Pancreas (tissue), 10 donors: ENCODE results near the gene MX2. TPM values are rescaled to one million over a fixed set of nuclear protein-coding genes. Genes with fewer than 3 reads are reported as not detected.

Experiments used
- ATAC-seq, 4 donors: fragments of 200-7000 bp; cut with Tn5 transposase; one replicate each; pipeline versions ENCODE4 v1.8.0 to v1.9.1; 2020; ENCODE audit warnings: mild to moderate bottlenecking in 4 of 4, moderate library complexity in 4 of 4
- DNase-seq, 6 donors: peaks; one replicate each; pipeline ENCODE4 v3.0.0-alpha.2; 2020
- FAIRE-seq: peaks from 2 replicates; lab custom pipeline; 2012; peaks lifted over from hg19 to GRCh38; lab: Jason Lieb, UNC
- H3K27ac ChIP-seq, 4 donors: fragments of 200-600 bp; sonication (generic); 1 replicate in 3 of 4; 2 replicates in 1 of 4; pipeline versions ENCODE4 v1.5.0 to v1.8.0; 2020
- H3K27me3 ChIP-seq, 4 donors: fragments of 200-600 bp; one replicate each; pipeline ENCODE4 v1.8.0; 2021
- H3K36me3 ChIP-seq, 3 donors: fragments of 200-600 bp; sonication (generic) in 1 of 3; one replicate each; pipeline versions ENCODE4 v1.5.0 to v1.8.0; 2020 to 2021
- H3K4me1 ChIP-seq, 3 donors: fragments of 200-600 bp; one replicate each; pipeline ENCODE4 v1.8.0; 2021
- H3K4me3 ChIP-seq, 4 donors: fragments of 200-600 bp; sonication (generic) in 2 of 4; one replicate each; pipeline versions ENCODE4 v1.5.0 to v1.8.0; 2020 to 2021
- H3K9me3 ChIP-seq, 4 donors: fragments of 200-600 bp; one replicate each; pipeline ENCODE4 v1.8.0; 2021
- WGBS, 2 donors: extraction: QIAGEN DNeasy Blood & Tissue Kit; methylation state at CpG; one replicate each; pipeline ENCODE4 v1.1.7; 2013; 5-methylcytosine and 5-hydroxymethylcytosine counted together
- intact Hi-C, 3 donors: fragments of 100-400 bp; cut with DNase I; formaldehyde crosslinking; loops; one replicate each; pipeline versions ENCODE4 v1.11.1 to v1.14.2; 2022
- polyA plus RNA-seq, 2 donors: library from polyadenylated mRNA; stranded (reverse); fragments of 200-250 nt; gene quantifications; one replicate each; pipeline ENCODE4 v1.2.3, GENCODE V29; 2013
- total RNA-seq, 6 donors: library from RNA; stranded (reverse); fragmentation: NEBNext Ultra II Directional in 4 of 6; extraction: Animal tissue kit (Norgen Biotek cat#: 25700) in 4 of 6; gene quantifications; one replicate each; pipeline versions ENCODE4 v1.2.1 to v1.2.4, GENCODE V29; 2021 to 2023
- TF ChIP-seq, protein P1 (sequence below), 4 donors: fragments of 200-600 bp; sonication (generic) in 3 of 4; IDR thresholded peaks; one replicate each; pipeline versions ENCODE4 v1.5.0 to v1.8.0; 2021; ENCODE audit warnings: antibody characterized with exemption in 4 of 4
- donor health status: healthy with polysubstance abuse.
- donor health status: DM: no; HTN: no; CAD: no; lungs with moderate emphysema.
- donor health status: DM: no; HTN: no; CAD: no.
- donor health status: control.
- donor health status: control.
- donor health status: Bipolar disorder and iron deficiency.
- donor health status: DM: yes; HTN: yes; CAD: no.
- donor health status: DM: no; HTN: no; CAD: no.
- donor health status: DM: no; HTN: no; CAD: no.
- donor health status: DM: yes; HTN: yes; CAD: no.

MX2 gene
- total and polyA plus RNA-seq, 8 donors: 2.0 to 5.4 (median 4.1) TPM

DNA sequence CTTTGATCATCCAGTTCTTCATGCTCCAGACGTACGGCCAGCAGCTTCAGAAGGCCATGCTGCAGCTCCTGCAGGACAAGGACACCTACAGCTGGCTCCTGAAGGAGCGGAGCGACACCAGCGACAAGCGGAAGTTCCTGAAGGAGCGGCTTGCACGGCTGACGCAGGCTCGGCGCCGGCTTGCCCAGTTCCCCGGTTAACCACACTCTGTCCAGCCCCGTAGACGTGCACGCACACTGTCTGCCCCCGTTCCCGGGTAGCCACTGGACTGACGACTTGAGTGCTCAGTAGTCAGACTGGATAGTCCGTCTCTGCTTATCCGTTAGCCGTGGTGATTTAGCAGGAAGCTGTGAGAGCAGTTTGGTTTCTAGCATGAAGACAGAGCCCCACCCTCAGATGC lies 96.7 kb downstream of the MX2 start:
- Histone ChIP-seq H3K27ac (no peak overlapping the region), H3K36me3 (no peaks in the 10 kb centered on the region), H3K27me3 (no peaks in the 10 kb centered on the region), H3K4me3 (no peak overlapping the region), H3K9me3 (no peaks in the 10 kb centered on the region), H3K4me1 (no peaks in the 10 kb centered on the region)
- FAIRE-seq: no peak
- ATAC-seq: no peak
- TF ChIP-seq, protein P1, sequence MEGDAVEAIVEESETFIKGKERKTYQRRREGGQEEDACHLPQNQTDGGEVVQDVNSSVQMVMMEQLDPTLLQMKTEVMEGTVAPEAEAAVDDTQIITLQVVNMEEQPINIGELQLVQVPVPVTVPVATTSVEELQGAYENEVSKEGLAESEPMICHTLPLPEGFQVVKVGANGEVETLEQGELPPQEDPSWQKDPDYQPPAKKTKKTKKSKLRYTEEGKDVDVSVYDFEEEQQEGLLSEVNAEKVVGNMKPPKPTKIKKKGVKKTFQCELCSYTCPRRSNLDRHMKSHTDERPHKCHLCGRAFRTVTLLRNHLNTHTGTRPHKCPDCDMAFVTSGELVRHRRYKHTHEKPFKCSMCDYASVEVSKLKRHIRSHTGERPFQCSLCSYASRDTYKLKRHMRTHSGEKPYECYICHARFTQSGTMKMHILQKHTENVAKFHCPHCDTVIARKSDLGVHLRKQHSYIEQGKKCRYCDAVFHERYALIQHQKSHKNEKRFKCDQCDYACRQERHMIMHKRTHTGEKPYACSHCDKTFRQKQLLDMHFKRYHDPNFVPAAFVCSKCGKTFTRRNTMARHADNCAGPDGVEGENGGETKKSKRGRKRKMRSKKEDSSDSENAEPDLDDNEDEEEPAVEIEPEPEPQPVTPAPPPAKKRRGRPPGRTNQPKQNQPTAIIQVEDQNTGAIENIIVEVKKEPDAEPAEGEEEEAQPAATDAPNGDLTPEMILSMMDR (IDR thresholded peaks at IDR 0.05): no peak
- no peak for DNase-seq
- WGBS, 2 donors: 91 to 94% methylated on average over 22 of the region's 22 CpGs
- intact Hi-C loops: loop anchor here in 1 of 3 donors (10.0 kb wide), 1 partner anchor 94 kb away; the partner anchor contains the start of gene MX2

Other genes starting within 250 kb of the MX2 start
- 10 to 100 TPM; 20.6 to 85.6 (median 52.2) TPM for gene BACE2, start 193.9 kb upstream of the MX2 start, total RNA-seq
- gene BACE2, start 193.9 kb upstream of the MX2 start, polyA plus RNA-seq: 10 to 100 TPM; 14.4 to 17.3 TPM
- 100 to 1,000 TPM in 4 of 6 donors, 10 to 100 TPM in 2; 80.5 to 142 (median 112) TPM for gene FAM3B, start 45.2 kb upstream of the MX2 start, total RNA-seq
- 100 to 1,000 TPM in 1 of 2 donors, 10 to 100 TPM in 1; 71.9 to 107 TPM for gene FAM3B, start 45.2 kb upstream of the MX2 start, polyA plus RNA-seq
- gene MX1, start 64.2 kb downstream of the MX2 start, total RNA-seq: 10 to 100 TPM in 3 of 6 donors, 1 to 10 TPM in 3; 4.9 to 21.4 (median 10.0) TPM
- gene MX1, start 64.2 kb downstream of the MX2 start, polyA plus RNA-seq: 10 to 100 TPM; 10.3 to 12.0 TPM
- gene TMPRSS2, start 146.1 kb downstream of the MX2 start, total RNA-seq: 10 to 100 TPM; 44.9 to 88.8 (median 75.2) TPM
- 10 to 100 TPM; 42.2 to 65.1 TPM for gene TMPRSS2, start 146.1 kb downstream of the MX2 start, polyA plus RNA-seq